HEK293T (cell line): ENCODE results near the gene HSPA6.
A peak's percentile ranks its signal among the peaks of the same experiment; 100 is the strongest.

ENCODE experiments used
- CTCF ChIA-PET: fragments of 350-600 bp; formaldehyde crosslinking; extraction: SDS; loops from one replicate; lab custom pipeline; 2021; ENCODE audit warnings: antibody characterized with exemption, inconsistent platforms; lab: Yijun Ruan, JAX
- POLR2A ChIA-PET: fragments of 350-600 bp; formaldehyde crosslinking; extraction: SDS; loops from one replicate; lab custom pipeline; 2020; ENCODE audit warnings: antibody characterized with exemption, inconsistent platforms; lab: Yijun Ruan, JAX
- DNase-seq: peaks from one replicate; pipeline ENCODE4 v3.0.0; 2012; ENCODE audit warnings: mixed read lengths; ENCODE audit errors: extremely low spot score
- ARNT ChIP-seq: fragments of 450-650 bp; IDR thresholded peaks from 2 replicates; pipeline ENCODE4 v1.6.1; 2017; ENCODE audit warnings: mild to moderate bottlenecking
- BHLHE40 ChIP-seq: fragments of 450-650 bp; IDR thresholded peaks from 2 replicates; pipeline ENCODE4 v1.6.1; 2016; ENCODE audit warnings: mild to moderate bottlenecking, moderate library complexity, borderline replicate concordance
- CTBP1 ChIP-seq: fragments of 450-650 bp; IDR thresholded peaks from 2 replicates; pipeline ENCODE4 v1.6.1; 2016; ENCODE audit warnings: borderline replicate concordance
- ELF4 ChIP-seq: fragments of 450-650 bp; IDR thresholded peaks from 2 replicates; pipeline ENCODE4 v1.6.1; 2017; ENCODE audit warnings: antibody characterized with exemption
- FOXA1 ChIP-seq: fragments of 450-650 bp; IDR thresholded peaks from 2 replicates; pipeline ENCODE4 v1.6.1; 2016; ENCODE audit warnings: mild to moderate bottlenecking
- FOXK2 ChIP-seq: fragments of 450-650 bp; IDR thresholded peaks from 2 replicates; pipeline ENCODE4 v1.6.1; 2016; ENCODE audit warnings: mild to moderate bottlenecking
- FOXM1 ChIP-seq: fragments of 450-650 bp; IDR thresholded peaks from 2 replicates; pipeline ENCODE4 v1.6.1; 2017; ENCODE audit warnings: mild to moderate bottlenecking, borderline replicate concordance
- HDGF ChIP-seq: fragments of 450-650 bp; IDR thresholded peaks from 2 replicates; pipeline ENCODE4 v1.6.1; 2017; ENCODE audit warnings: antibody characterized with exemption, borderline replicate concordance
- L3MBTL2 ChIP-seq: fragments of 450-650 bp; conservative IDR thresholded peaks from 2 replicates; pipeline ENCODE4 v1.6.1; 2016; ENCODE audit warnings: mild to moderate bottlenecking
- LEF1 ChIP-seq: fragments of 450-650 bp; IDR thresholded peaks from 2 replicates; pipeline ENCODE4 v1.6.1; 2017; ENCODE audit warnings: mild to moderate bottlenecking, borderline replicate concordance
- NFRKB ChIP-seq: fragments of 450-650 bp; IDR thresholded peaks from 2 replicates; pipeline ENCODE4 v1.6.1; 2016; ENCODE audit warnings: mild to moderate bottlenecking, moderate library complexity
- PKNOX1 ChIP-seq: fragments of 450-650 bp; IDR thresholded peaks from 2 replicates; pipeline ENCODE4 v1.6.1; 2016
- SP1 ChIP-seq: fragments of 450-650 bp; IDR thresholded peaks from 2 replicates; pipeline ENCODE4 v1.6.1; 2017
- SUZ12 ChIP-seq: fragments of 450-650 bp; IDR thresholded peaks from 2 replicates; pipeline ENCODE4 v1.6.1; 2016; ENCODE audit warnings: mild to moderate bottlenecking
- TARDBP ChIP-seq: fragments of 450-650 bp; IDR thresholded peaks from 2 replicates; pipeline ENCODE4 v1.6.1; 2016
- ZNF384 ChIP-seq: fragments of 450-650 bp; IDR thresholded peaks from 2 replicates; pipeline ENCODE4 v1.6.1; 2016

HSPA6 gene

GRCh38 chr1:161483361-161483760 is 41.0 kb upstream of the HSPA6 start:
- DNase-seq: no peak
- ChIA-PET POLR2A (no interaction called here), CTCF (no interaction called here)
- TF ChIP-seq ELF4 (no peak), HDGF (no peak), FOXA1 (no peak), LEF1 (no peak), FOXK2 (no peak), TARDBP (no peak), SUZ12 (no peak), ARNT (no peak), L3MBTL2 (no peak), CTBP1 (no peak), ZNF384 (no peak), FOXM1 (no peak), NFRKB (no peak), BHLHE40 (no peak), SP1 (no peak), PKNOX1 (no peak)

- TF ChIP-seq ELF4 (no peak), SP1 (no peak), PKNOX1 (no peak)
- no peak for DNase-seq
- POLR2A ChIA-PET: no interaction called here
- CTCF ChIA-PET: interaction anchor here (0.6 to 0.9 kb wide), 2 partner anchors 328 to 552 kb away, joined by 3 read pairs; no protein-coding TSS in a partner anchor
These were observed 39.7 kb upstream of the HSPA6 start for GRCh38 chr1:161484613-161485012.

GRCh38 chr1:161486806-161487741 is 37.3 kb upstream of the HSPA6 start:
- TF ChIP-seq ARNT: no peak
- TF ChIP-seq L3MBTL2: 0 out of 2 replicates have a peak, but pooled peaks have one; percentile 31
- TF ChIP-seq SP1: no peak
- POLR2A ChIA-PET: no interaction called here
- peak; percentile 75 for DNase-seq
- CTCF ChIA-PET: interaction anchor here (0.6 to 1.0 kb wide), 4 partner anchors 12 to 240 kb away, joined by 3 to 4 read pairs (median 3); no protein-coding TSS in a partner anchor

GRCh38 chr1:161491472-161491871 is 32.9 kb upstream of the HSPA6 start:
- POLR2A ChIA-PET: no interaction called here
- no peak for DNase-seq
- CTCF ChIA-PET: no interaction called here
- TF ChIP-seq TARDBP (no peak), ARNT (no peak), ZNF384 (no peak), FOXM1 (no peak), ELF4 (no peak), L3MBTL2 (no peak), SP1 (no peak), FOXA1 (no peak), NFRKB (no peak), FOXK2 (no peak), CTBP1 (no peak), LEF1 (no peak)

- CTCF ChIA-PET: no interaction called here
- POLR2A ChIA-PET: no interaction called here
- no peak for DNase-seq
- TF ChIP-seq NFRKB (no peak), FOXK2 (no peak)
These were observed 31.5 kb upstream of the HSPA6 start for GRCh38 chr1:161492827-161493226.

GRCh38 chr1:161494091-161494735 is 30.1 kb upstream of the HSPA6 start:
- DNase-seq: no peak
- ChIA-PET POLR2A (no interaction called here), CTCF (no interaction called here)
- TF ChIP-seq HDGF (no peak), ELF4 (no peak), ZNF384 (no peak), FOXK2 (no peak), CTBP1 (no peak), BHLHE40 (no peak), TARDBP (no peak), PKNOX1 (no peak), FOXA1 (no peak), NFRKB (no peak), L3MBTL2 (no peak), FOXM1 (no peak), ARNT (no peak), SUZ12 (no peak), SP1 (no peak), LEF1 (no peak)
